GM10847 (cell line): ENCODE data around the gene NDST1.

Experiments
- POLR2A ChIP-seq: IDR thresholded peaks from 2 replicates; pipeline ENCODE4 v1.6.1; 2011; ENCODE audit not compliant: insufficient read length; ENCODE audit errors: extremely low read depth

The NDST1 gene

DNA sequence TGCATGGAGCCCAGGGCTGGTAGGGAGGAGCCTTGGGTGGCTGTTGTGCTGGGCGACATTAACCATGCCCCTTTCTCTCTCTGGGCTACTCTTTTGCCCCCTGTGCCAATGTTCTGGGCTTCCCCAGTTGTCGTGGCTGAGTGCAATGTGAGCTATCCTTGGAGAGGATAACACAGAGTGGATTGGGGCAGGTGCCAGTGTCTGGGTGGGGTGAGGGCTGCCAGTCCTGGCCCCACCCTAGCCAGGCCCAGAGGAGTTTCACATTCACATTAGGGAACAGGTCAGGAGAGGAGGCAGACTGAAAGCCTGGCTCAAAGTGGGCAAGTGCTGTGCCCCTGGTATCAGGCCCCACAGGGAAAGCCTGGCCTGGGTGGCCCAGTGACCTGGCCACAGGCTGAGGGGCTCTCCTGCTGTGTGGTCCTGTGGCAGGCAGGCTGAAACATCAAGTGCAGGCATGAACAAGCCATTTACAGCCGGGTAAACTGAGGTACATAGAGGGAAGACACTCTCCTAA is 7.5 kb upstream of the NDST1 start:
- TF ChIP-seq POLR2A: no peak

DNA sequence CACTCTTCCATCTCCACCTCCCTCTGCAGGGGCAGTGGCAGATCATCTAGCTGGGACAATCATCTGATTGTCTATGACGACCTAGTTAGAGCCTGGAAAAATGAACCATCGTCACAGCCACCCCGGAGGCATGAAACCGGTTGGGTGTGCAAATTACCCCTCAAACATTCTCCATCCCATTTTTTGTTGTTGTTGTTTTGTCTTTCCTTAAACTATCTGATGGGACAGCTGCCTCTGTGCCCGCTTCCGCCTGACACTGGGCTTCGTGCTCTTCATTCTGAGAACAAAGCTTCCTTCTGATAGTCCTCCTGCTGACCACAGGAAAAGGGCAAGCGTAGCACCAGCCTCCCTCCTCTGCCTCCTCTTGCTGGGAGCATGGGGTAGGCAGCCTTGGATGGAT is 7.0 kb upstream of the NDST1 start:
- TF ChIP-seq POLR2A: no peak

DNA sequence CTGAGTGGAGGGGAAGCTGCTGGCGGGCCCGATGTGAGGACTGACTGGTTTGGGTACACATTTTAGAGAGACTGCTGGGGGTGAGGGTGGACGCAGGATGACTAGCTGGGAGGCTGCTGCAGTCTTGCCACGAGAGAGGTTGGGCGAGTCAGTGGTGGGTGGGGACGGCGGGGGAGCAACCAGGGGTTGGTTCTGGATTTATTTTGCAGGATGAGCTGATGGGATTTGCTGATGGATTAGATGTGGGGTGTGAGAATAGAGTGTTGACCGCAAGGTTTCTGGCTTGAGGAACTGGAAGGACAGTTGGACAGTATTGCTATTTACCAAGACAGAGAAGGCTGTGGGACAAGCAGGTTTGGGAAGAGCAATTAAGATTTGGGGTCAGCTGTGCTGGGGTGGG is 5.8 kb upstream of the NDST1 start:
- no peak for TF ChIP-seq POLR2A

DNA sequence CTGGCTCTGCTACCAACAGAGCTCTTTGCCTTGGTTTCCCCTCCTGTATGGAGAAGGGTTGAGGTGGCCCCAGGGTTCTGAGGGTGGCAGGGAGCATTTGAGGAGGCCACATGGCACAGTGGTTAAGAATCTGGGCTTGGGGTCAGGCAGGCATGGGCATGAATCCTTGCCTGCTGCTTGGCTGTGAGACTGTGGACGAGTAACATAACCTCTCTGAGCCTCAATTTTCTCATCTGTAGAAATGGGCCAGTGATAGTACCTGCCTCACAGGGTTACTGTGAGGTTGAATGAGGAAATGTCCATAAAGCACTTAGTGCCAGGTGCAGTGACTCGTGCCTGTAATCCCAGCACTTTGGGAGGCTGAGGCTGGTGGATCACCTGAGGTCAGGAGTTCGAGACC is 5.1 kb upstream of the NDST1 start:
- no peak for TF ChIP-seq POLR2A

DNA sequence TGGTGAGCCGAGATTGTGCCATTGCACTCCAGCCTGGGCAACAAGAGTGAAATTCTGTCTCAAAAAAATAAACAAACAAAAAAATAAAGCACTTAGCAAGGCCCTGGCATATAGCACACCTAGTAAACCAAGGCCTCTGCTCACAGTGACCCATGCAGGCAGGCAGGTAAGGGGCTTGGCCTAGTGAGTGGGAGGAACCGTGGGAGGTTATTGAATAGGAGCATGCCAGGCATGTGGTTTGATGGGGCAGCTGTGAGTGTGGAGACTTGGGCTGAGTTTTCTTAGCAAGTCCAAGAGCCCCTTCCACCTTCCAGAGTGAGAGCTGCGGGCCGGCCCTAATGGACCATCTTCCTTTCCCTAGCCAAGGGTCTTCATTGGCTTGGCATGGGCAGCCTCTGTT is 4.5 kb upstream of the NDST1 start:
- no peak for TF ChIP-seq POLR2A

DNA sequence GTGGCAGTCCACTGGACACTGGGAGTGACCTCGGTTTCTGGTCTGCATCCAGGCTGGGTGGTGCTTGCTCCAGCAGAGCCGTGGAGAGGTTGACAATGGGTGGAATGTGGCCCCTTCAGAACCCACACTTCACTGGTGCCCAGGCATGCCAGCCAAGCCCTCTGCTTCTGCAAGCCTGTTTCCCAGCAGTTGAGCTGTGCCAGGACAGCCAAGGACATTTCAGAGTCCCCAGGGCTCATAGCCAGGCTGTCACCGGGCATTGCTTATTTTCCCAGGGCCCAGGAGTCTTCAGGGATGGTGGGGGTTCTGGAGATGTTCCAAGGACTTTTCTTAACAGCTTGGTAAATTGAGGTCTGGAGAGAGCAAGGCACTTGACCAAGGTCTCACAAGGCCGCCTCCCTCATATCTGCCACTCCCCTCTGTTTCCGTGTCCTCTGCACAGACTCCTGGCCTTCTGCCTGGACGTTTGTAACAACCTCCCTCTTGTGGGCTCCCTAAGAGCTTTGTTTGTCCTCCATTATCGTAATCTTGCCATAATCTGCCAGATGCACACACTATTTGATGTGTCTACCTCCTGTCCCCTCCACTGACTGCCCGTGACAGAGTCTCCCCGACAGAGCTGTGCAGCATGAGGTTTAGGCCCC is 3.8 kb upstream of the NDST1 start:
- TF ChIP-seq POLR2A: no peak

DNA sequence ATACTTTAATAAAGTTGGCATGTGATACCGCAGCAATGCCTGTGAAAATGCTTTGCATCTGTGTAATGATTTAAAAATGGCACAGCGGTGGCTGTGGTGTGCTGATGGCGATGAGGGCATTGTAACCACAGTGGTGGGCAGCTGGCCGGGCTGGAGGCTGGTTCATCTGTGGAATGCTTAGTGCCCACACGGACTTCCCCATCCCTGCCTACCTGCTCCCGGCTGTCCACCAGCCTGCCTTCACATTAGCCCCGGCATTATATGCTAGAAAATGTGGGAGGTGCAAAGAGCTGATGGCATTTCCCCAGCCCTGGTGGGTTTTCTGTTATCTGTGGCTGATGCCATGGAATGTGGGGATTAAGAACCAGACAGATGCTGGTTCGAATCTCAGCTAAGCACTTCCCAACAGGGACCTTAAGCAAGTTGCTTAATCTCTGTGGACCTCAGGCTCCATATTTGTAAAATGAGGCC is 2.9 kb upstream of the NDST1 start:
- TF ChIP-seq POLR2A: no peak

DNA sequence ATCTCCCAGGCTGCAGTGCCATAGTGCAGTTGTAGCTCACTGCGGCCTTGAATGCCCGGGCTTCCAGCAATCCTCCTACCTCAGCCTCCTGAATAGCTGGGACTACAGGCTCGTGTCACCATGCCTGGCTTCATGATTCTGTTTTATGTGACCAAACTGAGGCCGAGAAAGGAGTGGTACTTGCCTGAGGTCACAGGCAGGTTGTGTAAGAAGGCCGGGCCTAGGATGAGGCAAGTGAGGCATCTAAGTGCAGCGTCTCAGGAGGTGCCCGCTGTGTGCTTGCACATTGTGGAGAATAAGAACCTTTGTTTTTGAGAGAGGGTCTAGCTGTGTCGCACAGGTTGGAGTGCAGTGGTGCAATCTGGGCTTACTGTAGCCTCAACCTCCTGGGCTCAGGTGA is 2.1 kb upstream of the NDST1 start:
- TF ChIP-seq POLR2A: no peak

DNA sequence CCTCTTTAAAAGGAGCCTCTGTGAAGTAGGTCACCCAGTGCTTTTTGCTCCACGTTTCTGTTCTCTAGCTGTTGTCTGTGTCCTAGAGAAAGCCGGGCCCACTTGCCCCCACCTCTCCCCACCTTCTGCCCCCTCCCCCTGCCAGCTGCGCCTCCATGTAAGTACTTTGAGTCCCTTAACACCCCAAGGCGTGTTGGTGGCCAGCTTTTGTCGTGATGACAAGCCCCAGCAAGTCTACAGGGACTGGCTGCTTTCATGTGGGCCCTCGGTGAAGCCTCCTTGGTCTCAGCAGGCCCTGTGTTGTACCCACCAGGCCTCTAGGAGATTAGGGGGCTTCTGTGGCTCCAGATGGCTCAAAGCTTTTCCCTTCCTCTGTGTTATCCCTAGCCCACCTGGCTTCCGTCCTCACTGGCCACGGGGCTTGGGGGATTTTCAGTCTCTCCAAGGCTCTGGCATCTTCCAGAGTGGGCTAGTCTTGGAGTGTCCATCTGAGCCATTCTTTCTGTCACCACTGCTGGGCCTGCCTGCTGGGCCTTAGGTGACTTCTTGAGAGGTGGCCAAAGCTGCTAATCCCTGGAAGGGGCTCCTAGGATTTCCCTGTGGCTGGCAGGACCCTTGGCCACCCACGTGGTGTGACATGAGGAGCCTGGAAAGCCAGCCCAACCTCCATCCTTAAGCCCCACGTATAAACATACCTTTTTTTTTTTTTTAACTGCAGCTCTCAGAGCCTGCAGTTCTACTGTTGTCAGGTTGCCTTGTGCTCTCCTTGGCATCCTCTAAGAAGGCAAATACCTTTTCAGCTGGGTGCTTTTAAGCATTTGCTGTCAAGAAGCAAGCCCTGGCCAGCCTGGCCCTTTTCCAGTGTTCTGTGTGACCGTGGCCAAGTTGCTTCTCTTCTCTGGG is 1.1 kb upstream of the NDST1 start:
- no peak for TF ChIP-seq POLR2A

DNA sequence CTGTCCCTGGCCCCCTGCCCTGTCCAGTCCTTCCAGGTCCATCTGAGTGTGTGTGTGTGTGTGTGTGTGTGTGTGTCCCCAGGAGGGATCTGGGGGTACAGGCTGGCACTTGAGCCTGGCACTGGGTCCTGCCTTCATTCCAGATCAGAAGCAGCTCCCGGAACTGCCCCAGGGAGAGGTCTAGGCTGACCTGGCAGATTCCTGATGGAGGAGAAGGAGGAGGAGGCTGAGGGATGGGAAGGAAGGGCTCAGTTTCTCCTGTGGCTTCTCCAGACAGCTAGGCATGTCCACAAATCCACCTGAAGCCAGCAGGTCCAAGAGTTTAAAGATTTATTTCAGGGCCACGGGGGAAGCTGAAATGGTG is 328 bp downstream of the NDST1 start:
- TF ChIP-seq POLR2A: no peak

DNA sequence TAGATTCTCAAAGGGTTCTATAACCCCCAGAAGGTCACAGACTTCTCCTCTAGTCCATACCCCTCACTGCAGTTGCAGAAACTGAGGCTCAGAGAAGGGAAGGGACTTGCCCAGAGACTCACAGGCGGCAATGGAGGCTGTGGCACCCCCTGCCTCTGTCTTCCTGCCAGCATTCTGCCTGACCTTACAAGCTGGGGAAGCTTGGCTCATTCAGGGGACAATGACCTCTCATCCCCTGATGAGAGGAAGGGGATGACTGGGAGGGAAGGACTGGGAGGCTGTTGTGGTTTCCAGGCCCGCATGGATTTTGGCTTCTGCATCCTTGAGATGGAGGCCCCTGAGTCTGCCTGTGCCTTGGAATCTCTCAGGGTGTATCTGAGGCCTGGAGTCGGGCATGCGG is 897 bp downstream of the NDST1 start:
- no peak for TF ChIP-seq POLR2A

DNA sequence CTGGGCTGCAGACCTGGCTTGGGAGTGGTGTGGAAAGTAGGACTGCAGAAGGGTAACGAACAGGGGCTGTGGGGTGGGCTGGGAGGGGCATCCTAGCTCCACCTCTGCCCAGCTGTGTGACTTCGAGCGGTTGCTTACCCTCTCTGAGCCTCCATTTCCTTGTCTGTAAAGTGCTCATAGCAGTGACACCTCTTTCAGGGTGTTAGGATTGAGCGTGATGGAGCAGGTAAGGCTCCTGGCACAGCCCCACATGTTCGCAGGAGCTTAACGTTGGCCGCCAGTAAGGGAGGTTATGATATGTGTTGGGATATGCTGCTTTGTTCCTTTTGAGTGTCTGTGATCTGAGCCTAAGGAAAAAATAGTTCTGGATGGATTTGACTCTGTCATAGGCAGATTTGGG is 2.1 kb downstream of the NDST1 start:
- TF ChIP-seq POLR2A: no peak

DNA sequence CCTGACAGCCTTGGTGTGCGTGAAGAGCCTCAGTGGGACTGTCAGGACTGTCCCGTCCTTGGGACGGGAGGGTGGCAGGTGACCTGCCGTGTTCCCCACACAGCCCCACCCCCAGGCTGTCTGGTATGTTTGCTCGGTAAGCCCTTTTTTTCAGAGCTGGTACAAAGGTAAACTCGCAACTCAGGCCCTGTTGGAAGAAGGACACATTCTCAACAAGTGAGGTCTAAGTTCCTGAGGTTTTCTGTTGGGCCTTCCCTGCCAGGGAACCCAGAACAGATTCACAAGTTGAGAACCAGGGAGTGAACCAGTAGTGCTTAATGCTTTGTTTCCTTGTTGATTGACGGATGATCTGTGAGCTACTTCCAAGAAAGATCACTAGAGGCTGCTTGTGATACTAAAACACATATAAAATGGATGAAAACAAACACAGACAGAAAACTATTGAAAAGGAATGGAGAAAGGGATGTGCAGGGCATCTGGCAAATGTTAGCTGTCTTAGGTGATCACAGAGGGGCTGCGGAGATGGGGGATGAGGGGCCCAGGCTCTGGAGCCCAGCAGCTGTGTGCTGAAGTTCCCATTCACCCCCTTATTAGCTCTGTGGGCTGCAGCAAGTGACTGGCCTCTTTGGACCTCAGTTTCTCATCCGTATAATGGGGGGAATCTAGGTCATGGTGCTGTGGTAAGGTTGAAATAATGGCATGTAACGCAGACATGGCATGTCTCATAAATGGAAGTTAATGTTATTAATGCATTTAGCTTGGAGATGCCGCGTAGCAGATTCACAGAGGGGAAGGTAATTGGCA is 2.7 kb downstream of the NDST1 start:
- no peak for TF ChIP-seq POLR2A

DNA sequence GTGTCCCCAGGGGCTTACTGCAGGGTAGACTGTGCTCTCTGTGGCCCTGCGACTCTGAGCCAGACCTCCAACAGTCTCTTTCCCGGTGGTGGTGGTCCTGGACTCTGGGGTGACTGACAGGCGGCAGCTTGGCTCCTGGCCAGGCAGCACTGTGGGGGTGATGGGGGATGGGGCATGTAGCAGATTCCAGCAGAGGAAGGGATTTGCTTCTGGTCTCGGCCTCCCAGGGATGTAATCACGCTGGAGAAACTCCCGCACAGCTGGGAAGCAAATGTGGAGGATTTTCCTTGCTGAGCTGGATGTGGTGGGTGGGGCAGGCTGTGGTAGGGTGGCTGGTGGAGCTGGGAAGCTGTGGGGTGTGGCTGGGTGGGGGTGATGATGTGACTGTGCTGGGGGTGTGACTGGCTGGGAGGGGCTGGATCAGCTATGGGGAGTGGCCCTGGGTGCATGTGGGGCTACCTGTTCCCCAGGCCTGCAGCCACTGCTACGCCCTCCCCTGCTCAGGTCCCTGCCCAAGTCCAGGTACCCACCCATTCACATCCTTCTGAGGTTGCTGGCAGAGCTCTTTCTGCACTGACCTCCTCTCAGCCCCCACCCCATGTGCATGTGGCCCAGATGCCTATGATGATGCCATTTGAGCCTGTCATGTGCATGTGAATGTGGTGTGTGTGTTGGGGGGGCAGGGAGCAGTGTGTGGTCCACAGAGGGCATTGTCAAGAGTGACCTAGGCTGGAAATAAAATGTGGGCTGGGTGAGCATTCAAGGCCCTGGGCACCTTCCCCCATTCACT is 3.8 kb downstream of the NDST1 start:
- no peak for TF ChIP-seq POLR2A

DNA sequence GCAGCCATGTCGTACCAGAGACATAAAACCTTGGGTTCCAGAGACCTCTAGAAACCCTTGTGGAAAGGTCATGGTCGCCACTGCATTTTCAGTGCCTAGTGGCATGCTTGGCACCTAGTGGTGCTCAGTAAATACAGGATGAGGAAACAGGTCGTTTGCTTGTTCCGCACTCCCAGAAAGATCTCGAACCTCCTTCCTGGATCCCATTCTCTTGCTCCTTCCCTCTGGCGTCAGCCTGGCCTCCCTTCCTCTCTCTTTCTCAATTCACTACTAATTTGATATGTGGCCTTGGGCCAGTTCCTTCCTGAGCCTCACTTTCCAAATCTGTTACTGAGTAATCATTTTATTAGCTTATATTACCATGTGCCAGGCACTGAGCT is 4.4 kb downstream of the NDST1 start:
- no peak for TF ChIP-seq POLR2A
